Activated CD4-positive, CD25-positive, alpha-beta regulatory T cell treated with anti-CD3 and anti-CD28 coated beads, Interleukin-2, amount 50 U/mL, for 16 hours (primary cell): ENCODE measurements around the gene MTCH1.

Experiments used
- DNase-seq: peaks from one replicate; pipeline ENCODE4 v3.0.0-alpha.2; 2020; ENCODE audit warnings: low read depth, low spot score

MTCH1 gene

GRCh38 chr6:36926708-36927513, 59.1 kb downstream of the MTCH1 start:
- DNase-seq = no peak

GRCh38 chr6:36925809-36926208, 60.2 kb downstream of the MTCH1 start:
- no peak for DNase-seq

GRCh38 chr6:36924778-36925374, 61.1 kb downstream of the MTCH1 start:
- DNase-seq = no peak

GRCh38 chr6:36924131-36924530, 61.9 kb downstream of the MTCH1 start:
- no peak for DNase-seq

GRCh38 chr6:36920546-36920945, 65.5 kb downstream of the MTCH1 start:
- DNase-seq = no peak

- DNase-seq = no peak
Measured at GRCh38 chr6:36920049-36920448, 65.9 kb downstream of the MTCH1 start.
